IPS-18c (cell line): Measurements from ENCODE around the gene AP3S2.
"Not testable (repeated sequence)": the region's sequence is repeated elsewhere in the genome, so short reads cannot be mapped to it uniquely, and the experiment has no call there.

Source experiments
- H3K4me3 ChIP-seq: 2 replicates; pipeline ENCODE4 v1.7.0; 2013; ENCODE audit warnings: low read depth, mild to moderate bottlenecking, low read length, moderate library complexity; ENCODE audit not compliant: insufficient read depth
- H3K9me3 ChIP-seq: one replicate; pipeline ENCODE4 v1.6.1; 2013; ENCODE audit warnings: mild to moderate bottlenecking, low read length, moderate library complexity; ENCODE audit not compliant: control insufficient read depth, insufficient read depth

AP3S2 gene

DNA sequence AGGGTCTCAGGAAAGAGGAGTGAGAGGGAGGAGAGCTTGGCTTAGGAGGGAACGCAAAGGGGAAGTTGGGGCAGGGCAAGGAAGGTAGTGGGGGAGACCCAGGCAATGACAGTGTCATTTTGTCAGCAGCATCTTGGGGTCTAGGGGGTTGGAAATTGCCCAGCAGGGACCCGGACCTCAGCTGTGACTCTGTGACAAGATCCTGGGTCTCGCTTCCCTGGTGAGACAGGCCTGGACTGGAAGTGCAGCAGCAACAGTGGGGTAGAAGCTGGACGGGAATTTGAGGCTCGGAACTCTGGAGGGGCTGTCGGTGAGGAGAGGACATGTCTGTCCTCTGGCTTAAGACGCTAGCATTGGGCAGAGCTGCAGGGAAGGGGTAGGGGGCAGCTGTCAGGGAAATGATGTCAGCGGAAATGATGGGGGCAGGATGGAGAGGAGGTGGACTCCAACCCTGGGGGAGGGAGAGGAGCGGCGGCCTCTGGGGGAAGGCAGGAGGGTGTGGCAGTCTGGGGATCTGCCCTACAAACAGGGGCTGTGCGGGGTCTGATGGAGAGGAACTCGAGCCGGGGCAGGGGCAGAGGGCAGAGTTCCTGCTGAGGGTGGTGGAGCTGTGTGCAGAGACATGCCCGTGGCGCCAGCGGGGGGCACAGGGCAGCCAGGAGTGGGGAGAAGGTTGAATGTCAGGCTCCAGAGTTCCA, 91.4 kb downstream of the AP3S2 start:
- no peak overlapping the region for H3K4me3 ChIP-seq
- H3K9me3 ChIP-seq, result peaks cover 4% of the 10 kb centered on the region

DNA sequence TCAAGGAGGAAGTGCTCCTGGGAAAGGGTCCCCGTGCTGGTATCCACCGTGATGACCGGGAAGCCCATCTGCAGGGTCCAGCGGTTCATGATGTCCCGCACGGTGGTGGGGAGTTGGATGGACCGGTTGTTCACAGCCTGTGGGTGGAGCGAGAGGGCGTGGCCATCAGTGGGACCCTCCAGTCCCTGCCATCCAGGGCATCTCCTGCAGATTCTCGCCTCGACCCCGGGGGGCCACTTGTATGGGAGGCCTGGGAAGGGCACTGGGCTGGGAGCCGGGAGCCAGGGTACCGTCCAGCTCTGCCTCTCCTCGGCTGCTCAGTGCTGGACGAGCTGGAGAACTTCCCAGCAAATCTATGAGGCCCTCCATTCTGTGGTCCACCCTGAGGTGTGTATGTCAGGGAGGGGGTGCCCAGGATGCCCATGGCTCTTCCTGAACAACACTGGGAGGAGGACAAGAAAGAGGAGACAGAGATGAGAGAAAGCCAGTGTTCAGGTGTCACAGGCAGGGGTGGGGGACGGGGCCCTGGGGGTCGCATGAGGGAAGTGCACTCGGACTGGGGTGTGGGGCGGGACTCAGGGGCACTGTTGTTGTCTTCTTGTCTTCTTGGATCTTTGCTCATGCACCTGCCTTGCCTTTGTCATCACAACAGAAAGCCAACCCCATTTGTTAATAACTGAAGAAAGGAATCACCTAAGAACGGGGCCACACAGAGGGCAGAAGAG, 92.2 kb downstream of the AP3S2 start:
- Histone ChIP-seq H3K4me3 (no peak overlapping the region), H3K9me3 (peaks cover 4% of the 10 kb centered on the region)

DNA sequence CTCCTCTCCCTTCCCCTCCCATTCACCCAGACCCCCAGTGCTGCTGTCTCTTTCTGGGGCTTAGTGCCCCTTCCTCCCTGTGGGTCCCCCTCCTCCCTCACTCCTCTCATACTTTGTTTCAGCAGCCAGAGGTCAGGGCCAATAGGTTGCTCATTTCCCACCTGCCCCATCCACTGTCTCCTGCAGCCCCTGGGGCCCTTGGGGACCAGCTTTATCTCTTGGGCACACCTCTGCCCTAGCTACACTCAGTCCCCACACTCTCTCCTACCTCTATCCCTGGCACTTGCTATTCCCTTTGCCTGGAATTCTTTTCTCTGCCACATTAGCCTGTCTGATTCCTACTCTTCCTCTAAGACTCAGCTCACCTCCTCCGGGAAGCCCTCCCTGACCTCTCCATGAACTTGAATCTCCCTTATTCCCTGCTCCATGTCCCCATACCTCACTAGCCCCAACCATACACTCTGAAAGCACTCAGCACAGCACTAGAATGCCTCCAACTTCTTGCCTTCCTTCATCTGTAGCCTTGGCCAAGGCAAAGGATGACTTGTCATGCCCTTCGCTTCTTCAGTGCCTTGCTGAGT, 93.8 kb downstream of the AP3S2 start:
- Histone ChIP-seq H3K9me3 (peaks cover 4% of the 10 kb centered on the region), H3K4me3 (no peak overlapping the region)

DNA sequence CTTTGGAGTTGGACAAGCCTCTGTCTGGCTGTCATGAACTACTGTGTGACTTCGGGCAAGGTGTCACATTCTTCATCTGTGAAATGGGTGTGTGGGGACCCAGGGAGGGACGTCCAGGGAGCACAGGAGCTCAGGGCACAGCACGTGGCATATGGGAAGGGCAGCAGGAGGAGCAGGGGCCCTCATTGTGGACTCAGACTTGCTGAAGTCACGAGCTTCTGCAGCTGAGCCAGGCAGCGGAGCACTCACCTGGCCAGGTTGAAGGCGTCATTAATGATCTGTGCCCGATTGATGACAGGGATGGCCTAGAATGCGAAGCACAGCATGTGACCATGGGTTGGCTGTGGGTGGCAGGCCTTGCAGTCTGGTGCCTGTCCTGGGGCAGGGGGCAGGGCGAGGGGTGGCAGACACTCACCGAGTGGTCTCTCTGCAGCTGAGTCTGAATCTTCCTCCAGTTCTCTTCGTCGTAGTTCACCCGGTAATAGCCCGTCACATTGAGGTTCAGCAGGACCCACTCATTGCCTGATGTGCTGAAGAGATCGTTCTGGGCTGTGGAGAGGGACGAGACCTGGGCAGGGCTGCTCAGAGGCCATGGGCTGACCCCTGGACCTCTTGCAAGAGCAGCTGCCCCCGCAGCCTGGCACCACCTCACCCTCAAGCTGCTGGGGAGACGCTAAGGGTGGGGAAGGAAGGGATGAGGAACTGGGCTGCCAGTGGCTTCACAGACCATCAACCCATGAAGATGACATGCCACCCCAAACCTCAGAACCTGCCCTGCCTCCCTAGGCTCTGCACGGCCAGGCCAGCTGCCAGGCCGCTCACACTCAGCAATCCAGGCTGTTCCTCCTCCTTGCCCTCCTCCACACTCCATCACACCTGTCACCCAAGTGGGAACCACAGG, 94.5 kb downstream of the AP3S2 start:
- H3K4me3 ChIP-seq, result no peak overlapping the region
- peaks cover 4% of the 10 kb centered on the region for H3K9me3 ChIP-seq

DNA sequence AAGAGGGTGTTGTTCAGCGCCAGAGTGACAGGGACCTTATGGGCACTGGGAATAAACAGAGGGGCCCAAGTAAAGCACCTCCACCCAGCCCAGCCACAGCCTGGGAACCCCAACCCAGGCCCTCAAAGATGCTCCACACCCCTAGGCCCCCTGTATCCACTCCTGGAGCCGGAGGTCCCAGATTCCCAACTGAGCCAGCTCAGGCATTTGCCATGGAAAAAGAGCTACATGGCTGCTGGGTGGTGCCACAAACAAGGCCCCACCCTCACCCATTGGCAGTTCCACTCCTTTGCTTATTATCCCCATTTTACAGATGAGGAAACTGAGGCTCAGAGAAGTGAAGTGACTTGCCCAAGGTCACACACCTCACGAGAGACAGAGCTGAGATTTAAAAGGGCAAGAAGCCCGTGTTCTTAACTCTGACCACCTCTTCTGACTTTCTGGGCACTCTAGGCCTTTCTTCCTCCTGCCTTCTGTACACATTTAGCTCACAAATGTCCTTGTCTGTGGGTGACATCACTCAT, 96.1 kb downstream of the AP3S2 start:
- Histone ChIP-seq H3K4me3 (no peak overlapping the region), H3K9me3 (peaks cover 4% of the 10 kb centered on the region)

DNA sequence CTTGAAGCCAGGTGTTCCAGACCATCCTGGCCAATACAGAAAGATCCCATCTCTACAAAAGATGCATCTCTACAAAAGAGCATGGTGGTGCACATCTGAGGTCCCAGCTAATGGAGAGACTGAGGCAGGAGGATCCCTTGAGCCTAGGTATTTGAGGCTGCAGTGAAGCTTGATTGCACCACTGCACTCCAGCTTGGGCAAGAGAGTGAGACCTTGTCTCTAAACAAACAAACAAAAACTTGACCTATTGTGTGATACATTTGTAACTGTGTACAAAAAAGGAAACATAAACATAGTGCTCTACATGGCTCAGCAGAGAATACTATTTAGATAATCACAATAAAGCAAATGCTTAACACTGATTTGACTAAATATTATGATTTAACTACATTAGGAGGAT, 97.8 kb downstream of the AP3S2 start:
- peaks cover 4% of the 10 kb centered on the region for H3K9me3 ChIP-seq
- H3K4me3 ChIP-seq, result no peak overlapping the region

DNA sequence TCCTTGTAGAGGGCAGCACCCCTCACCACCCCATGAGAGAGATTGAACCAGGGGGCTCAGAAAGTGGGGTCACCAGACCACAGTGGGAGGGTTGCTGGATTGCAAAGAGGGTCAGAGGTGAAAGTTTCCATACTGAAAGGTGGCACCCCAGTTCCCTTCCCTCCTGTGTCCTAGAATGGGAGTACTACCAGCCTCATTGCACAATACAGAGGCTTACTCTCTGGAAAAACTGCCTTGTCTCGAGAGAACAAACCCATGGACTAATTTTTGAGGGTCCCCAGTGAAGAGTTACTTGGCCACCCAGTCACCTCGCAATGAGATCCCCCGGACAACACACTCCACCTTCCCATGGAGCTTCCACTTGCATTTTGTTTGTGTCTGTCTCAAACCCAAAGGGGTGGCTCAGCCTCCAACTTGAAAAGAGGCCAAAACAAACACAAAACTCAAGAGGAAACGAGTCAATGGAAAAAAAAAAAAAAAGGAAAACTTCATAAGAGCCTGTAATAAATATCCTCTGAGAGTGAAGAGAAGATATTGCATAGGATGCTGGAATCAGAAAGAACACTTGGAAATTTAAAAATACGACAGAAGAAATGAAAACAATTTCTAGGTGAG, 99.1 kb downstream of the AP3S2 start:
- Histone ChIP-seq H3K4me3 (no peak overlapping the region), H3K9me3 (peaks cover 4% of the 10 kb centered on the region)

DNA sequence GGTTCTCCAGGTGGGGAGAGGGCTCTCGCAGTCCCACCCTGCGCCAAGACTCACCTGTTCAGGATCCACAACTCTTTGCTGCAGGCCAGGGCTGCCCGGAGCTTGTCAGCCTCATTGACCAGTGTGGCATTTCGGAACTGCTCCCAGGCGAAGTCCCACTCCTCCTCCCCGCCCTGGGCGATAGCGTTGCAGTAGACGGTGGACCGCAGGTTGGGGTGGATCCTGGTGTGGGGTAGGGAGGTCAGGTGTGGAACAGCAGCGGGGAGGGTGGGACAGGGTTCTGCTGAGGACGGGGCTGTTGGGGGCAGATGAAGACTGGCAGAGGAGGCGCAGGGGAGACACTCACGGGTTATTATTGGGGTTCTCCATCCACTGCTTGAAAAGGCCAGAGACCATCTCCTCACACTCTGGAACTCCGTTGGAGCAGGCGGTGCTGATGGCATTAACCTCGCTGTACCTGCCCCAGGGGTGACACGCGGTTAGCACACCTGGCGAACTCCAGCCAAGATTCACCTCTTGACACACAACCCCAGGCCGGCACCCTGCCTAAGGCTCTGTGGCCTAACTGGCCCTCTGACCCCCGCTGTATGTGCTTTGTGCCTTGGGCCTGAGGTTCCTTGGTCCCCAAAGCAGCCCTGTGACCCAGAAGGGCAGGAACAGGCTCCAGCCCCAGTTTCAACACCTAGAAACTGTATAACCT, 101.5 kb downstream of the AP3S2 start:
- Histone ChIP-seq H3K4me3 (no peak overlapping the region), H3K9me3 (no peaks in the 10 kb centered on the region)

DNA sequence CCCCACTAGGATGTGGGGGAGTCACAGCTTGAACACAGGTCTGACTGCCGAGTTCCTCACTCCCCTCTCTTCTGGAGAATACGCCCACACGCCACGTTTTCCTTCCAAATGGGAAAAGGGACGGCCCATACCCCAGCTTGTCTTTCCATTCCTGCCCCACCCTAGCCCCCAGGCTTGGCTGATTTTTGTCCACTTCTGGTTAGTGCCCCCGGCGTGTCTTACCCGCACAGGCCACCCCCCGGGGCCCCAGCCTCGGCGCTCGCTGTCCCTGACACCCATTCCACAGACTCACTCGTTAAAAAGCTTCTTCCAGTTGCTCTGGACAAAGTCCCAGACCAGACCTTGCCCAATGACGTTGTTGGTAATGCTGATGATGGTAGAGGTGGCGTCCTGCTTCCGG, 103.1 kb downstream of the AP3S2 start:
- Histone ChIP-seq H3K9me3 (no peaks in the 10 kb centered on the region), H3K4me3 (no peak overlapping the region)

DNA sequence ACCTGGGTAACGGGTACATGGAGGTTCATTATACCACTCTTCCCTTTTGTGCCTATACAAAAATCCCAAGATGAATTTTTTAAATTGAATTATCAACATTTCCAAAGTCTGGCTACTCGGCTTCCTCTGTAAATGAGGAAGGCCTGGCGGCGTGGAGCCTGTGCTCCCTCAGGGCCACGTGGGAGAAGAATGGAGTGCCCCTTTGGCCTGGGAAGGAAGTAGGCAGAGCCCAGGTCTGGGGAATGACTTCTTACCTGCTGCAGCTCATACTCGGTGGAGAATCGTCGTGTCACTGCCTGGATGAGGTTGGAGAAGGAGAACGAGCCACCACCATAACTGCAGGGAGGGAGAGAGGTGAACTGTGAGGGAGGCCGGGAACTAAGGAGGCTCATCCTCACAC, 103.6 kb downstream of the AP3S2 start:
- Histone ChIP-seq H3K4me3 (no peak overlapping the region), H3K9me3 (no peaks in the 10 kb centered on the region)

DNA sequence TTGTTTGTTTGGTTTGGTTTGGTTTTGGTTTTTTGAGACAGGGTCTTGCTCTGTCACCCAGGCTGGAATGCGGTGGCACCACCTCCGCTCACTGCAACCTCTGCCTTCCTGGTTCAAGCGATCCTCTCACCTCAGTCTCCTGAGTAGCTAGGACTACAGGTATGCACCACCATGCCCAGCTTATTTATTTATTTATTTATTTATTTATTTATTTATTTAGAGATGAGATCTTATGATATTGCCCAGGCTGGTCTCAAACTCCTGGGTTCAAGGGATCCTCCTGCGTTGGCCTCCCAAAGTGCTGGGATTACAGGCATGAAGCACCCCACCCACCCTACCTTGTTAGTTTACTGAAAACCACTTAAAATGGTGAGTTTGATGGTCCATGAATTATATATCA, 105.2 kb downstream of the AP3S2 start:
- H3K9me3 ChIP-seq, H3K4me3 ChIP-seq: not testable (repeated sequence)

DNA sequence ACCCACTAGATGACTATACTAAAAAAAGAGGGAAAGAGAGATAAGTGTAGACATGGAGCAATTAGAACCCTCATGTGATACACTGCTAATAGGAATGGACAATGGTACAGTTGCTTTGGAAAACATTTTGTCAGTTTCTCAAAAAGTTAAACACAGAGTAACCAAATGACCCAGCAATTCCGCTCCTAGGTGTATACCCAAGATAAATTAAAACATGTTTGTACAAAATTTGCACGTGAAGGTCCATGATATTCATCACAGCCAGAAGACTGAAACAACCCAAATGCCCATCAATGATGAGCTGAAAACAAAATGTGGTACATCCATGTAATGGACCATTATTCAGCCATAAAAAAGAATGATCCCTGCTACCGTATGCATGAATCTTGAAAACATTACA, 105.8 kb downstream of the AP3S2 start:
- Histone ChIP-seq H3K9me3 (no peaks in the 10 kb centered on the region), H3K4me3 (no peak overlapping the region)

DNA sequence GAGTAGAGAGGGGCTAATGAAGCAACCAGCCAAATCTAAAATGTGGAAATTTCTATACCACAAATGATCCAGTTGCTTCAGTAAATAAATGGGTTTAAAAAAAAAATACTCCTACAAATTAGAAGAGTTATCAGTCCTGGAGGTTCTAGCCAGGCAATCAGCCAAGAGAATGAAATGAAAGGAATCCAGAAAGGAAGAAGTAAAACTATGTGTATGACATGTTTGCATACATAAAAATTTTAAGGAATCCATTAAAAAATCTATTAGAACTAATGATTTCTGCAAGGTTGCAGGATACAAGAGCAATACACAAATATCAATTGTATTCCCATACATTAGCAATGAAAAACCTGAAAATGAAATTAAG, 108.0 kb downstream of the AP3S2 start:
- H3K9me3 ChIP-seq, result no peaks in the 10 kb centered on the region
- no peak overlapping the region for H3K4me3 ChIP-seq

DNA sequence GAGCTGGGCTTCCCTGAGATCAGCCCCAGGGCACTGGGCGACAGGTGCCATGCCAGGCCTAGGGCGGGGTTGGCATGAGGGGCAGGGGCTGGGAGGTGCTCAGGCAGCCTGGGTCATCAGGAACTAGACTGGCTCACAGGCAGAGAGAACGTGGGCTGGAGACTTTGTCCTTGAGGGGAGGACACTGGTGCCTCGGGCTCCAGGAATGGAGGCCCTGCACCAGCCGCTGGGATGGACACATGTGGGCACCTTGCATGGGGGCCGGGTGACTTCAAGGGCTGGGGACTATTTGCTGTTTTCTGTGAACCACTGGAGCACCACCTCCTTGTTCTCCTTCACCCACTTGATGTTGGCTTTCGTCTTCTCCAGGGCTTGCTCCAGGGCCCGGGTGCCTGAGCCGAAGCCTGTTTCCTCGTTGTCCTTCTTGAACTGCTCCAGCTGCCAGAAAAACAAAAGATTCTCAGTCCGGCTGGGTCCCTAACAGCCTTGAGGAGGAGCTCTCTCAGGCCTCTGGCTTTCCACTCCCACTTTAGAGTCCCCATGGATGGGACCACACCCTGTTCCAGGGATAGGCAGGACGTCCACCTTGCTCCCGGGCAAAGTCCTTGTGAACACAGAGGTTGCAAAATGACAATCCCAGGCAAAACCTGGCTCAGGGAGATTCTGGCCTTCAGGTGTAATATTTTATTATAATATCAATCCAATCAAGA, 108.6 kb downstream of the AP3S2 start:
- H3K9me3 ChIP-seq, result no peaks in the 10 kb centered on the region
- no peak overlapping the region for H3K4me3 ChIP-seq

DNA sequence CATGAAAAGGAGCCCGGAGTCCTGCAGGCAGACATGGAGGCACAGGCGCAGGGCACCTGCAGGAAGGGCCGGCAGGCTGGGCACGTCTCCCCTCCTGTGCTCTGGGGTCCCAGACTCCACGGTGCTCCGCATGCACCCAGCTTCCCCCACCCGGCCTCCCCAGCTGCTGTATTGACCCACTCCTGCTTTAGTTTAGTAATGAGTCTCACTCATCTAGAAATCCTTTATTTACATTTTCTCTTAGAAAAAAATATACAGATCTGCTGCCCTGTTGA, 109.2 kb downstream of the AP3S2 start:
- no peak overlapping the region for H3K4me3 ChIP-seq
- H3K9me3 ChIP-seq, result no peaks in the 10 kb centered on the region
